Muscle of leg (tissue), 11 donors: Measurements from ENCODE around the gene HELZ. TPM values are rescaled to one million over a fixed set of nuclear protein-coding genes. Genes with fewer than 3 reads are reported as not detected.

Source experiments
- DNase-seq: peaks from one replicate; pipeline ENCODE4 v3.0.0; 2013
- H3K27ac ChIP-seq: one replicate; pipeline ENCODE4 v1.5.1; 2013; ENCODE audit warnings: mild to moderate bottlenecking, low read length, control low read depth
- H3K27me3 ChIP-seq: one replicate; pipeline ENCODE4 v1.6.1; 2013; ENCODE audit warnings: low read length; ENCODE audit not compliant: control insufficient read depth, insufficient read depth
- H3K36me3 ChIP-seq: one replicate; pipeline ENCODE4 v1.6.1; 2013; ENCODE audit warnings: low read length; ENCODE audit not compliant: control insufficient read depth, insufficient read depth
- H3K4me1 ChIP-seq: one replicate; pipeline ENCODE4 v1.6.1; 2013; ENCODE audit warnings: low read length; ENCODE audit not compliant: control insufficient read depth, insufficient read depth
- H3K4me3 ChIP-seq: one replicate; pipeline ENCODE4 v1.5.1; 2013; ENCODE audit warnings: low read length, control low read depth
- H3K9me3 ChIP-seq: replicated peaks from 2 replicates; pipeline ENCODE4 v1.6.1; 2013; ENCODE audit warnings: low read depth, low read length; ENCODE audit not compliant: control insufficient read depth
- WGBS: methylation state at CpG from one replicate; pipeline ENCODE4 v1.1.5; 2013; ENCODE audit warnings: missing lambda C conversion rate; ENCODE audit not compliant: insufficient coverage; 5-methylcytosine and 5-hydroxymethylcytosine counted together
- polyA plus RNA-seq, 8 donors: library from polyadenylated mRNA; unstranded; fragments of 120-200 nt; gene quantifications; one replicate each; pipeline versions ENCODE4 v1.2.1 to v1.2.3, GENCODE V29; 2013; ENCODE audit warnings: inconsistent platforms in 1 of 8, low replicate concordance in 1 of 8; ENCODE audit not compliant: insufficient read length in 8 of 8, insufficient read depth in 1 of 8
- total RNA-seq: library from RNA; stranded (reverse); fragments of 120-200 nt; gene quantifications from one replicate; pipeline ENCODE4 v1.2.4, GENCODE V29; 2013

HELZ gene
- total and polyA plus RNA-seq, 9 donors = 12.6 to 41.5 (median 20.0) TPM

GRCh38 chr17:67125924-67126323 lies 119.1 kb downstream of the HELZ start:
- no CpG with 5 or more reads among the region's 1 CpG for WGBS
- H3K36me3 ChIP-seq = peaks cover 11% of the 10 kb centered on the region
- no peaks in the 10 kb centered on the region for H3K9me3 ChIP-seq
- H3K27me3 ChIP-seq = no peaks in the 10 kb centered on the region
- no peak overlapping the region for H3K4me3 ChIP-seq
- H3K27ac ChIP-seq = no peak overlapping the region
- H3K4me1 ChIP-seq = no peaks in the 10 kb centered on the region
- no peak for DNase-seq

- Histone ChIP-seq H3K27me3 (no peaks in the 10 kb centered on the region), H3K4me3 (no peak overlapping the region), H3K36me3 (peaks cover 11% of the 10 kb centered on the region), H3K4me1 (no peaks in the 10 kb centered on the region), H3K9me3 (no peaks in the 10 kb centered on the region), H3K27ac (no peak overlapping the region)
- no peak for DNase-seq
- WGBS = no CpG with 5 or more reads among the region's 1 CpG
Observed at GRCh38 chr17:67125417-67125816, 119.6 kb downstream of the HELZ start.

- H3K4me1 ChIP-seq = no peaks in the 10 kb centered on the region
- H3K9me3 ChIP-seq = no peaks in the 10 kb centered on the region
- no peak for DNase-seq
- peaks cover 15% of the 10 kb centered on the region for H3K36me3 ChIP-seq
- WGBS = no CpG with 5 or more reads among the region's 4 CpGs
- no peak overlapping the region for H3K4me3 ChIP-seq
- no peaks in the 10 kb centered on the region for H3K27me3 ChIP-seq
- no peak overlapping the region for H3K27ac ChIP-seq
Observed at GRCh38 chr17:67124450-67125148, 120.4 kb downstream of the HELZ start.

- Histone ChIP-seq H3K4me3 (no peak overlapping the region), H3K27ac (no peak overlapping the region), H3K4me1 (no peaks in the 10 kb centered on the region), H3K9me3 (no peaks in the 10 kb centered on the region), H3K36me3 (peaks cover 15% of the 10 kb centered on the region), H3K27me3 (no peaks in the 10 kb centered on the region)
- DNase-seq = no peak
Observed at GRCh38 chr17:67123699-67124098, 121.3 kb downstream of the HELZ start.

GRCh38 chr17:67121316-67121891 lies 123.6 kb downstream of the HELZ start:
- peak; percentile 93 for DNase-seq
- H3K27ac ChIP-seq = peak overlapping the region; percentile 40

GRCh38 chr17:67119102-67119501 lies 125.9 kb downstream of the HELZ start:
- no peak overlapping the region for H3K27ac ChIP-seq
- no CpG with 5 or more reads among the region's 2 CpGs for WGBS
- H3K9me3 ChIP-seq = peaks cover 2% of the 10 kb centered on the region
- H3K27me3 ChIP-seq = no peaks in the 10 kb centered on the region
- H3K36me3 ChIP-seq = peaks cover 5% of the 10 kb centered on the region
- H3K4me3 ChIP-seq = no peak overlapping the region
- H3K4me1 ChIP-seq = no peaks in the 10 kb centered on the region
- DNase-seq = no peak

More at GRCh38 chr17:67121316-67121891, 123.6 kb downstream of the HELZ start:
- Histone ChIP-seq H3K4me3 (no peak overlapping the region), H3K36me3 (peaks cover 6% of the 10 kb centered on the region), H3K27me3 (no peaks in the 10 kb centered on the region), H3K9me3 (no peaks in the 10 kb centered on the region), H3K4me1 (no peaks in the 10 kb centered on the region)
- WGBS = 20% methylated on average over 1 of the region's 5 CpGs

- DNase-seq = no peak
- Histone ChIP-seq H3K27me3 (no peaks in the 10 kb centered on the region), H3K27ac (no peak overlapping the region), H3K9me3 (peaks cover 2% of the 10 kb centered on the region), H3K4me1 (no peaks in the 10 kb centered on the region), H3K4me3 (no peak overlapping the region), H3K36me3 (peaks cover 17% of the 10 kb centered on the region)
- WGBS = no CpG with 5 or more reads among the region's 1 CpG
Observed at GRCh38 chr17:67116045-67116575, 128.9 kb downstream of the HELZ start.

GRCh38 chr17:67115401-67115800 lies 129.6 kb downstream of the HELZ start:
- Histone ChIP-seq H3K4me1 (no peaks in the 10 kb centered on the region), H3K27me3 (no peaks in the 10 kb centered on the region), H3K27ac (no peak overlapping the region), H3K4me3 (no peak overlapping the region), H3K9me3 (peaks cover 2% of the 10 kb centered on the region), H3K36me3 (peaks cover 20% of the 10 kb centered on the region)
- WGBS = no CpG with 5 or more reads among the region's 1 CpG
- no peak for DNase-seq

GRCh38 chr17:67113486-67113885 lies 131.5 kb downstream of the HELZ start:
- 94% methylated on average over 4 of the region's 5 CpGs for WGBS
- Histone ChIP-seq H3K9me3 (peaks cover 2% of the 10 kb centered on the region), H3K27me3 (no peaks in the 10 kb centered on the region), H3K27ac (no peak overlapping the region), H3K4me3 (no peak overlapping the region), H3K4me1 (no peaks in the 10 kb centered on the region), H3K36me3 (peaks cover 24% of the 10 kb centered on the region)
- no peak for DNase-seq

- WGBS = no CpG with 5 or more reads among the region's 1 CpG
Observed at GRCh38 chr17:67111808-67112207, 133.2 kb downstream of the HELZ start.

More at GRCh38 chr17:67111808-67112207, 133.2 kb downstream of the HELZ start:
- H3K27ac ChIP-seq = no peak overlapping the region
- H3K4me1 ChIP-seq = no peaks in the 10 kb centered on the region
- H3K4me3 ChIP-seq = no peak overlapping the region
- H3K27me3 ChIP-seq = no peaks in the 10 kb centered on the region
- DNase-seq = no peak
- H3K9me3 ChIP-seq = peaks cover 2% of the 10 kb centered on the region
- peaks cover 33% of the 10 kb centered on the region for H3K36me3 ChIP-seq
